CD4-positive, alpha-beta T cell treated with Interferon gamma for 1 hour (primary cell): Measurements from ENCODE around the gene MYH16.
"Not testable (repeated sequence)": the region's sequence is repeated elsewhere in the genome, so short reads cannot be mapped to it uniquely, and the experiment has no call there.

Source experiments
- DNase-seq: peaks from one replicate; pipeline ENCODE4 v3.0.0-alpha.2; 2020

MYH16 gene

DNA sequence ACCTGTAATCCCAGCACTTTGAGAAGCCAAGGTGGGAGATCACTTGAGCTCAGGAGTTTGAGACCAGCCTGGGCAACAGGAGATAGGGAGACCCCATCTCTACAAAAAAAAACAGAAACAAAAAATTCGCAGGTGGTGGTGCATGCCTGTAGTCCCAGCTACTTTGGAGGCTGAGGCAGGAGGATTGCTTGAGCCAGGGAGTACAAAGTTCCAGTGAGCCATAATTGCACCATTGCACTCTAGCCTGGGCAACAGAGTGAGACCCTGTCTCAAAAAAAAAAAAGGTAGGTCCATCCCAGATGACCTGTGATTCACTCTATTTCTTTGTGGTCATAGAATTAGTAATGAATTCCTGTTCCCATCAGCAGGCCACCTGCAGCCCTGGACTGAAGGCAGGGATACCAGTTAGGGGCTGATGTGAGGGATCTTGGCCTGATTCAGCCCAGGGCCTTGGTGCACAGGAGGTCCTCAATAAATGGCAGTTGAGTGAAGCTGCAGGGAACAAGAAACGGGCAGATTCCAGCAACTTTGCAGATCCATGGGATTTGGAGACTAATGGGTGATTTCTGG, at the start of gene MYH16:
Gene MYH16 (plus strand): TSS at position 364 of the 570 bp plus-strand sequence.
- DNase-seq = no peak

DNA sequence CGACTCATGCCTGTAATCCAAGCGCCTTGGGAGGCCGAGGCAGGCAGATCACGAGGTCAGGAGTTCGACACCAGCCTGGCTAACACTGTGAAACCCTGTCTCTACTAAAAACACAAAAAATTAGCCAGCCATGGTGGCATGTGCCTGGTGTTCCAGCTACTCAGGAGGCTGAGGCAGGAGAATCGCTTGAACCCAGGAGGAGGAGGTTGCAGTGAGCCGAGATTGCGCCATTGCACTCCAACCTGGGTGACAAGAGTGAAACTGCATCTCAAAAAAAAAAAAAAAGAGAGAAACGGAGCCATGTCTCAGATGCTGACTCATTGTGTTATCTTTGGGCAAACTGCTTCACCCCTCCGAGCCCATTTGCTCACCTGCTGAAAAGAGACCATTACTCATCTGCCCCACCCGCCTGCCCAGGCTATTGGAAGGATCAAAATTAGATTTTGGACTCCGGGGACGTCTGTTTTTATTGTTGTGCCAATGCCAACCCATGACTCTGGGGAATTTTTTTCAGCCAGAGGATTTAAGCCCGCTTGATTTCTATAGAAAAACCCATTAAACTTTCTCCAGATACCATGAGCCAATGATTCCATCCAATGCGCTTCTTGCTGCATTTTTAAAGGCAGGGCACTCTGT, 48.3 kb upstream of the MYH16 start:
- not testable (repeated sequence) for DNase-seq

DNA sequence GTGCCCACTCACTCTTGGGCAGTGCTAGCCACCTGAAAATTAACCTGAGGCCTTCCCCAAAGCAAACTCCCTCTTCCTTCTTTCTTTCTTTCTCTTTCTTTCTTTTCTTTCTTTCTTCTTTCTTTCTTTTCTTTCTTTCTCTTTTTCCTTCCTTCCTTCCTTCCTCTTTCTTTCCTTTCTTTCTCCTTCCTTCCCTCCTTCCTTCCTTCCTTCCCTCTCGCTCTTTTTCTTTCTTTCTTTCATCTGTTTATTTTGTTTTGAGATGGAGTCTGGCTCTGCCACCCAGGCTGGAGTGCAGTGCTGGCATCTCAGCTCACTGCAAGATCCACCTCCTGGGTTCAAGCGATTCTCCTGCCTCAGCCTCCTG, 47.8 kb upstream of the MYH16 start:
- DNase-seq = no peak

DNA sequence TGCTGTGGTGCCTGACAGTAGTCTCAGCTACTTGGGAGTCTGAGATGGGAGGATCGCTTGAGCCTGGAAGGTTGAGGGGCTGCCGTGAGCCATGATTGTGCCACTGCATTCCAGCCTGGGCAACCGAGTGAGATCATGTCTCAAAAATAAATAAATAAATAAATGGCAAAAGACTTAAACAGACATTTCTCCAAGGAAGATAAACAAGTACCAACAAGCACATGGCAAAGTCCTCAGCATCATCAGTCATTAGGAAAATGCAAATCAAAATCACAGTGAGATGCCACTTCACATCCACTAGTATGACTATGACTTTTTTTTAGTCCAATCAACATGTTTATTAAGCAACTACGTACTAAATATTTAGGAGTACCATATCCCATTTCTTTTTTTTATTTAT, 43.4 kb upstream of the MYH16 start:
- DNase-seq = no peak

DNA sequence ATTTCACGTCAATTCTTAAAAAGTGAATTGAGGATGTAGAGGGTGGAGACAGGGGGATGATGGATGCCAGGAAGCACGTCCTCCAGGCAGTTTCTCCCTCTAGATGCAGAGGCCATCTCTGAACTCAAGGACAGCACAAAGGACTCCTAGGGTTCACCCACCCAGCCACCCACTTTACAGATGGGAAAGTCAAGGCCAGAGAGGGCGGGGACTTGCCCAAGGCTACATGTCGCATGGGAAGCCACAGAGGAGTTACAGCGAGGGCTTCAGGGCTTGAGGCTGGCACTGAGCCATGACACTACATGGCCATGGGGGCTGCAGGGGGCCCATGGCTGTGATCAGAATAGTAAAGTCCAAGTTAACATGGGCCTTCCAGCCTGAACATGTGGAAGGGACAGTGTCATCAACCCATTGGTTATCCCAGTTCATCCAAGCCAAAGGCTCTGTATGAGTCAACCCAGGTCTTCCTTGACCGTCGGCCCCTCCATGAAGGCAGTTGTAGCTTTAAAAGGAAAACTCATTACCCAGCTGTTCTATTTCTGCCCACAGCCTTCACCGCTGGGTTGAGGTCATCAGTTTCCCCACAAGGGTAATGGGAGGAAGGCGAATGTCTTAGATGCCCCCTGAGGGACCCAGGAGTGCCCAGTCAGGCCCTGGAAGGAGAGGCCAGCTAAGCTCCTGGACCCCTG, 40.4 kb upstream of the MYH16 start:
- no peak for DNase-seq

DNA sequence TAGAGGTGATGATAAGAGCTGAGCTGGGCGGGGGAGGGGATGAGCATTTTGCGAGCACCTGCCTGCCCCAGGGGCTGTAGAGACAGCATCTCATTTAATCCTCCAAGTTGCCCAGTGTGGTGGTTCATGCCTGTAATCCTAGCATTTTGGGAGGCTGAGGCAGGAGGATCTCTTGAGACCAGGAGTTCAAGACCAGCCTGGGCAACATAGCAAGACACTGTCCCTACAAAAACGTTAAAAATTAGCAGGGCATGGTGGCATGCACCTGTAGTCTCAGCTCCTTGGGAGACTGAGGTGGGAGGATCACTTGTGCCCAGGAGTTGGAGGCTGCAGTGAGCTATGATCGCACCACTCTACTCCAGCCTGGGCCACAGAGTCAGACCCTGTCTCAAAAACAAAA, 39.7 kb upstream of the MYH16 start:
- DNase-seq = not testable (repeated sequence)

DNA sequence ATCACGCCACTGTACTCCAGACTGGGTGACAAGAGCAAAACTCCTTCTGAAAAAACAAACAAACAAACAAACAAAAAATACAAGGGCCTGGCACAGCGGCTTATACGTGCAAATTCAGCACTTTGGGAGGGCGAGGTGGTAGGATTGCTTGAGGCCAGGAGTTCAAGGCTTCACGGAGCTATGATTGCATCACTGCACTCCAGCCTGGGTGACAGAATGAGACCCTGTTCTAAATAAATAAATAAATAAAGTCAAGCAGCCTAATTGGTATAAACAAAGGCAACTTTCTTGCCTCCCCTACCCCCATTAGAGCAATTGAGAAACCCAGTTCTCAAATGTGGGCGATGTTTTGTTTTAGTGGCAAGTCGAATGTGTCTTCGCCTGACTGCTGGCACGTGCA, 38.5 kb upstream of the MYH16 start:
- no peak for DNase-seq

DNA sequence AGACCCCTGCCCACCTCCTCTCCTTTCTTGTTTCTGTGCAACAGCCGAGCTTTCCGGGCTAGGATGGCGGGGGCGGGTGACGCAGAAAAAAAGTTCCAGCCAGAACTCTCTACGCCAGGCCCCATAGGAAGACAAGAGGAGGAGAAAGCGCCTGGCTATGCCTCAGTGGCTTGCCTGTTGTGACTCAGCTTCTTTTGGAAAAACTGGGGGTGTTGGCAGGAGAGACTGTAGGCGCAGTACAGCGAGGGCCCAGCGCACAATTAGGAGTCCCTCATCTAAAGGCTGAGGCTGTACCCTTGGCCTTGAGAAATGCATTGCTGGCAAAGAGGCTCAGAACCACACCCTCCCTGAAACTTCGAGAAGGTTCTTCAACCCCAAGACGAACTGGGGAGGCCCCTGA, 36.7 kb upstream of the MYH16 start:
- DNase-seq = no peak

DNA sequence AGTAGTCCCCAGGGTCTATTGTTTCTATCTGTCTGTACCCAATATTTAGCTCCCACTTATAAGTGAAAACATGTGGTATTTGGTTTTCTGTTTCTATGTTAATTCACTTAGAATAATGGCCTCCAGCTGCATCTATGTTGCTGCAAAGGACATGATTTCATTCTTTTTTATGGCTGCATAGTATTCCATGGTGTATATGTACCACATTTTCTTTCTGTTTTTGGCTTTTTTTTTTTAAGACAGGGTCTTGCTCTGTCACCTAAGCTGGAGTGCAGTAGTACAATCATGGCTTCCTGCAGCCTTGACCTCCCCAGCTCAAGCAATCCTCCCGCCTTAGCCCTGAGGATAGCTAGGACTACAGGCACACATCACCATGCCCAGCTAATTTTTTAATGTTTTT, 34.8 kb upstream of the MYH16 start:
- DNase-seq = not testable (repeated sequence)

DNA sequence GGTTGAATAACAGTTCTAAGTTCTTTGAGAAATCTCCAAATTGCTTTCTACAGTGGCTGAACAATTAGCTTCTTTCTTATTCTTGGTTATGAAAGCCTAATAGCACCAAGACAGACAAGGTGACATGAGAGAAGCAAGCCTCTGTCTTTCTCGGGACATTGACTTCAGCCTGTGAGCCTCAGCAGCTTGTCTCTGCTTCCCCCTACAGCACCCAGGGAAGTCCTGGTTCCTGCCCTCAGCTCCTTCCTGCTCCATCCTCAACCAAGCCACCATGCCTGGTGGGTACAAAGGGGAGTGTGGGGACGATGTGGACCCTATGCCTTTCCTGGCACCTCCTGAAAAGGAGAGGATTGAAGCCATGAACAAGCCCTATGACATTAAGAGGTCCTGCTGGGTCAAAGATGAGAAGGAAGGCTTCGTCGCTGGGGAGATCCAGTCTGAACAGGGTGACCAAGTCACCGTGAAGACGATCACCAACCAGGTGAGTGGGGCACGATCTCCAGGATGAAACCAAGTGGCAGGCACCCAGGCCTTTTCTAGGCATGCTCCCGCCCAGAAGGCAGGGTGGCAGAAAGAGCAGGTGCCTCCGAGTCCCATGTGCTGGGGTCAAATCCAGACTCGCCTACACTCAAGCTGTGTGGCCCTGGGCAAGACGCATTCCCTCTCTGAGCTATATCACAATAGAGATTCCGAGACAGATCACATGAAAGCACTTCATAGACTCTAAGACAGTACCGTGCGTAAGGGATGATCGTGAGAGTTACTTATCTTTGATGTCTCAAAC, 33.9 kb upstream of the MYH16 start:
- DNase-seq = no peak

DNA sequence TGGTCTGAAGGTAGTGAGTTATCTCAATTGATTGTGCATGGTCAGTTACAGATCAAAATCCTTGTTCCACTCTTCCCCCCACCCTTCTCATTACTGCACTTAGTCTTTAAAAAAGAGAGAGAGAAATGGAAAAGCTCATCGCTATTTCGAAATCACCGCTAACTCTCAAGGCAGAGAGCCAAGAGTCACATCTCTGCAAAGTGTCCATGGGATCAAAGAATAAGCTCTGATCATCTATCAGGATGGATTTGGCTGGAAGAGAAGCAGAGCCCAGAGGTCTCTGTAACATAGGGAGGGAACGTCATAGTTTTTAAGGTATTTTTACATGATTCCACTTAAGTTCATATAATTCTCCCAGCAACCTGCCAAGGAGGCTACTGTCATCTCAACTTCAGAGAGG, 30.0 kb upstream of the MYH16 start:
- DNase-seq = no peak

DNA sequence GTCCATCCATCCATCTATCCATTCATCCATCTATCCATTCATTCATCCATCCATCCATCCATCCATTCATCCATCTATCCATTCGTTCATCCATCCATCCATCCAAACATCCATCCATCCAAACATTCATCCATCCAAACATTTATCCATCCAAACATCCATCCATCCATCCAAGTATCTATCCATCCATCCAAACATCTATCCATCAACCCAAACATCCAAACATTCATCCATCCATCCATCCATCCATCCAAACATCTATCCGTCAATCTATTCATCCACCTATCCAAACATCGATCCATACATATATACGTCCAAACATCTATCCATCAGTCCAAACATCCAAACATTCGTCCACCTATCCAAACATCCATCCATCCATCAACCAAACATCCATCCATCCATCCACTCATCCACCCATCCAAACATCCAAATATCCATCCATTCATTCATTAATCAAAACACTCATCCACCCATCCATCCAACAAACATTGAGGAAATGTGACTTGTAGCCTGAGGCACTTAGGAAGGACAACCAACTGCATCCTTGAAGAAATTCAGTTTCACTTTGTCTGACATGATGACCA, 28.8 kb upstream of the MYH16 start:
- no peak for DNase-seq

DNA sequence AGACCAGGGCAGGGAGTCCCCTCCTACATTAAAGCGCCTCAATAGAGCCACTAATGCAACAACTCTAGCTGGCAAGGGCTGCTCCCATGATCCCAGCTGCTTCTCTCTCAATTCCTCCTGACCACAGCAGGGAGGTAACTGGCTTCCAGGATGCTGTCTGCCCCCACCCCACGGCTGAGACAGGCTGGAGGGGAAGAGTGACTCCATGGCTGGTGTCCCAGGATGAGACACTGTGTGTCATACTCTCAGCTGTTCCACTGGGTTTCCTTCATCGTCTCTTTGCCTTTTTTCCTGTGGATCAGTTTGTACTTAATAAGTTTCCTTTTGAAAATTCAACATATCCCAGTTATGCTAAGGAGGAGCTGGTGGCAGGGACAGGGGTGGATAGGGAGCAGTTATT, 27.7 kb upstream of the MYH16 start:
- DNase-seq = no peak

DNA sequence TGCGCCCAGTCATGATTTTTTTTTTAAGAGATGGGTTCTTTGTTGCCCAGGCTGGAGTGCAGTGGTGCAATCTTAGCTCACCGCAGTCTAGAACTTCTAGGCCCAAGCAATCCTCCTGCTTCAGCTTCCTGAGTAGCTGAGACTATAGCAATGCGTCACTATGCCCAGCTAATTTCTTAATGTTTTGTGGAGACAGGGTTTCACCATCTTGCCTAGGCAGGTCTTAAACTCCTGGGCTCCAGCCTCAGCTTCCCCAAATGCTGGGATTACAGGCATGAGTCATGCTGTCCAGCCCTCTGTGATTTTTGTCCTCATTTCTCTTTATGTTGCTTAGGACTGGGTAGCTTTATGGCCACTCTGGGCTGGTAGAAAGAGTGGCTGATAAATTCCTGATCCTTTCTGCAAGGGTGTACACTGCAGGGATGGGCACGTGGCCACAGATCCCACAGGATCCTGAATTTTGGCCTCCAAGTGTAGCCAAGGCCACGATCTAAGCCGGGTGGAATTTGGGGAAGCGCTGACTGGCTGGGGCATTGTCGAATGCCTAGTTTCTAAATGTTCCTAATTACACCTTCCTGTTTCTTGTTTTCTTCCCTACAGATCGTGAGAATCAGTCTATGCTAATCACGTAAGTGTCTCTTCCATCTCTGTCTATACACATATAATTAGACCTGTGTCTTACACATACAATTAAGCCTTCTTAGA, 24.1 kb upstream of the MYH16 start:
- peak; percentile 21 for DNase-seq

DNA sequence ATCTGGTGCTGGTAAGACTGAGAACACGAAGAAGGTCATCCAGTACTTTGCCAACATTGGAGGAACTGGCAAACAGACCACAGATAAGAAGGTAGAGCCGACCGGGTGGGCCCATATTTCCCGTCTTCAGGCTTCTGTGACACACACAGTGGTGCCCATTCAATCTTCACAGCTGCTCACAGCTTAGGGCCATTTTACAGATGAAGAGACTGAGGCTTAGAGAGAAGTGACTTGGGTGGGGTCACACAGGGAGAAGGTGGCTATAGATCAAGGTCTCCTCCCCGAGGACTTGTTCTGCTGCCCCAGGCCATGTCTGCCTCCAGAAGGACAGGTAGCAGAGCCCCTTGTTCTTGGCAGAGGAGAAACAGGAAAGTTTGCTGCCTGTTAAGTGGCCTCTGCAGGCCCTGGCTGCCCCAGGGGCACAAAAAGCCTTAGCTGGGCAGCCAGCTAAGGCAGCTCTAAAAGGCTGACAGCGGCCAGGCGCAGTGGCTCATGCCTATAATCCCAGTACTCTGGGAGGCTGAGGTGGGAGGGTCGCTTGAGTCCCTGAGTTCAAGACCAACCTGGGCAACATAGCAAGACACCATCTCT, 22.6 kb upstream of the MYH16 start:
- DNase-seq = no peak

DNA sequence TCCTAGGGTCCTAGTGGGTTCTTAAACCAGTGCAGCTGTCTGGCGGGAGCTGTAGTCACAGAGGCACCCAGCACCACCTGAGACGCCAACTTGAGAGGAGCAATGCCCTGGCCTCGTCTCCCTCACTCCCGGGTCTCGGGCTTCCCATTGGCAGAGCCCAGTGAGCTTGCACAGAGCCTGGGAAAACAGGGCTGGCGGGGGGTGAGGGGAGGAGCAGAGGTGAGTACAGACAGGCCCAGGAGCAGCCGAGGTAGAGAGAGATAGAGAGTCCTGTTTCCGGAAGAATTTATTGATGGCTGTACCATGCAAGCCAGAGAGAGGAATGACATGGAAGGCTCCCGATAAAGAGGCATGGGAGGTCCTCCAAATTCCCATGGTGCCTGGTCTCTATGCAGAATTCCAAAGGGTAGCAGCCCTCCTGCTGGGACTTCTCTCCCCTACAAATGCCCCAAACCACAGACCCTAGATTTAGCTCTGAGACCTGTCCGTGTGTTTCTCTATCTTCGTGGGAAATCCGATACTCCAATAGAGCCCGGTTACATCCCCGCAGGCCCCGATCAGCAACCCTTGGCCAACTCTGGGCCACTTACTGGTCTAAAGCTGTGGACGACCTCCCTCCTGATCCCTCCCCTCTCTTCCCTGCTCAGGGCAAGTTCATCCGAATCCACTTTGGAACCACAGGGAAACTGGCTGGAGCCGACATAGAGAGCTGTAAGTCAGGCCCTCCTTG, 20.3 kb upstream of the MYH16 start:
- no peak for DNase-seq

DNA sequence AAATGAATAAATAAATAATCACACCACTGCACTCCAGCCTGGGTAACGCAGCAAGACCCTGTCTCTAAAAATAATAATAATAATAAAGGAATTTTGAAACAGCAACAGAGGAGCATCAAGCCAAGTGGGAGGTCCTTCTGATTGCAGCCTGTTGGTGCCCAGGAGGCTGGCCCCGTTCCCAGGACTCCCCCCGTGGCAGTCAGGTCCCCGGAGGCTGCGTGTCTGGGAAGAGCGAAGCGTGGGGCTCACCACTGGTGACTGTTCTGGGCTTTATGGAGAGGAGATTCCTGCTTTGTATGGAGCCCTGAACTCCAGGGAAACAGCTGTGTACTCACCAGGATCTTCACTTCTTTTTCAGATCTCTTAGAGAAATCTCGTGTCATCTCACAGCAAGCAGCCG, 19.3 kb upstream of the MYH16 start:
- no peak for DNase-seq

DNA sequence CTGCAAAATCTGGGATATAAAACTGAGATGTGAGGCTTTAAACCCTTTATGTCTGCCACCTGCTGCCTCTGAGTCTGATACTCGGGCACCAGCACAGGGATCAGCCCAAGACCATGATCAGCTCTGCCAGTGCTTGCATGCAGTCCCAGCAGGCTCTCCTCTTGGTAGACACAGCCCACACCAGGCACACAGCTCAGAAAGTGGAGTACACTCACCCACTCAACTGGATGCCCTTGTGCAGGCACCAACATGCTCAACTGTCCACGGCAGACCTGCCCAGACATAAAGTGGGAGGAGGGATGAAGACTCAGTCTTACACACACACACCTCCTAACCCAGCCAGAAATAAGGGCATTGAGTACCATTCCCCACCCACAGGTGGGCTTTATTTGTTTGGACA, 18.2 kb upstream of the MYH16 start:
- DNase-seq = no peak

DNA sequence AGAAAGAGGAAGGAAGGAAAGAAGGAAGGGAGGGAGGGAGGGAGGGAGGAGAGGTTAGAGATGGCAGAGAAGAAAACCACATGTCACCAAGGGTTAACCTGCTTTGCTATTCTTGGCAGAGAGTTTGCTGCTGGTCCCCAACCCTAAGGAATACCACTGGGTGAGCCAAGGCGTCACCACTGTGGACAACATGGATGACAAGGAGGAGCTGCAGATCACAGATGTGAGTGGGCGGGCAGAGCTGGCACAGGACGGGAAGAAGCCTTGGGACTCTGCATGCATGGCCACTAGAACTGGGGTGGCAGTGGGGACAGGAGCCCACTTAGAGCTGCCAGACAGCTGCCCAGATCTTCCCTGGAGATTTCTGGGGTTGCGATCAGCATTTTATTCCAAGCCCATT, 17.2 kb upstream of the MYH16 start:
- DNase-seq = no peak

DNA sequence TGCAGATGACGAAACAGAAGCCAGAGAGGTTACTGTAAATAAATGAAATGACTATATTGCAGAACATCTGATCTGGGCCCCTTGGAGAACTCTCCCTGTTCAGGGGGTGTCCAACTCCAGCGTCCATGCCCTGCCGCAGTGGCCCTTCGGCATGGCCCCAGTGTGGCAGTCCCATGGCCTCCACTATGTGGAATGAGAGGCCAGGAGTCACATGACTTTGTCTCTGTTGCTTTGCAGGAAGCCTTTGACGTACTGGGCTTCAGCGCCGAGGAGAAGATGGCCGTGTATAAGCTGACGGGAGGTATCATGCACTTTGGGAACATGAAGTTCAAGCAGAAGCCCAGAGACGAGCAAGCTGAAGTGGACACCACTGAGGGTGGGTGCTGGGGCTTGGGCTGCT, 15.6 kb upstream of the MYH16 start:
- DNase-seq = no peak

DNA sequence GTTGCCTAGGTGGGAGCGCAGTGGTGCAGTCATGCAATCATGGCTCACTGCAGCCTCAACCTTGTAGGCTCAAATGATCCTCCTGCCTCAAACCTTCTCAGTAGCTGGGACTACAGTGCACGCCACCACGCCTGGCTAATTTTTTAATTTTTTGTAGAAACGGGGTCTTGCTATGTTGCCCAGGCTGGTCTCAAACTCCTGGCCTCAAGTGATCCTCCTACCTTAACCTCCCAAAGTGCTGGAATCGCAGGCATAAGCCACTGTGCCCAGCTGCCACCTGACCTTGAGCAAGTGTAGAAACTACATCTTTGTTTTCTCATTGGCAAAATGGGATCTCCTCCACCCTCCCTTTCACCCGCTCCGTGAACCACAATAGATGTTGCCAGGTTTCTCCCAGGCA, 15.0 kb upstream of the MYH16 start:
- DNase-seq = no peak

DNA sequence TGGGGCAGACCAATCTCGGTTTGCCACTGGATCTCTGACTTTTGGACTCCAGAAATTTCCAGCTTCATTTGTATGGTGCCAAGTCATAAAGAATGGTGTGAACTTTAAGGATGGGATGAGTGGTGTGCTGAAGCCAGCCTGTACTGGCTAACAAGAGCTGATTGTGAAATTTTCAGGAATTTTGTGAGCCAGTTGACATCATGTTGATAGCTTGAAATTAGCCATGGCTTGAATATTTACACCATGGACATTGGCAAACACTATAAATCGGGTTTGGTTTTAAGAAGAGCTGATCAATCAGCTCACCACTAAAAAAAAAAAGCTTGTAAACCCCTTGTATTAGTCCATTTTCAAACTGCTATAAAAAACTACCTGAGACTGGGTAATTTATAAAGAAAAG, 14.1 kb upstream of the MYH16 start:
- no peak for DNase-seq
